ENCODE data around the gene STK17B.

- TF ChIP-seq CTCF (IDR thresholded peaks at IDR 0.05; ENCODE audit: low read depth, low read length) (no peak), POLR2A (IDR thresholded peaks at IDR 0.05; ENCODE audit: extremely low read depth, insufficient read length) (no peak), MAX (IDR thresholded peaks at IDR 0.05; ENCODE audit: low read depth, low read length) (no peak), MYC (IDR thresholded peaks at IDR 0.05; ENCODE audit: low read depth, low read length) (no peak)
These were observed 23.9 kb upstream of the STK17B start for GRCh38 chr2:196195302-196195701.

Measured in NB4 (cell line).